ENCODE data around the gene PSORS1C1.
"Not testable (repeated sequence)": the region's sequence is repeated elsewhere in the genome, so short reads cannot be mapped to it uniquely, and the experiment has no call there.

PSORS1C1 gene

GRCh38 chr6:31174378-31174777 lies 59.8 kb downstream of the PSORS1C1 start:
- no peak for DNase-seq (ENCODE audit: low read depth, low spot score)

GRCh38 chr6:31175971-31176370 lies 61.4 kb downstream of the PSORS1C1 start:
- DNase-seq (ENCODE audit: low read depth, low spot score): no peak

GRCh38 chr6:31178143-31179041 lies 63.8 kb downstream of the PSORS1C1 start:
- DNase-seq (ENCODE audit: low read depth, low spot score): no peak

GRCh38 chr6:31179042-31179386 lies 64.4 kb downstream of the PSORS1C1 start:
- no peak for DNase-seq (ENCODE audit: low read depth, low spot score)

- DNase-seq (ENCODE audit: low read depth, low spot score): no peak
Observed at GRCh38 chr6:31179896-31180295, 65.3 kb downstream of the PSORS1C1 start.

DNA sequence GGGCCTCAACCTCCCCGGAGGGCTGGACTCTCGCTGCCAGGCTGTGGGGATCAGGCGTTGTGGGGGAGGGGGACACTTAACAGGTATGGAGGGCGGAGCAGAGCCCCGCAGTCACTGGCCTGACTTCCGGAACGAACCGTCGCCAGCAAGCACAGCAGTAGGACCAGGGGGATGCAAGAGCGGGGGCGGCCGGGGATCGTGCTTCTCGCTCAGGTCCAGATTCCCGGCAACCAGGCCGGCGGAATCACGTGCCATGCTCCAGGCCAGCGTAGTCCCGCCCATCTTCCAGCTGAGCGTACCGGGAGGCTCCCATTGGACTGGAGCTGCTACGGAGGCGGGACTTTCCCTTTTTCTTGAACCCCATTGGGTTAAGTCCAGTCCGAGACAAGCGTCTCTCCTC lies 65.9 kb downstream of the PSORS1C1 start:
- no peak for DNase-seq (ENCODE audit: low read depth, low spot score)

- DNase-seq (ENCODE audit: low read depth, low spot score): not testable (repeated sequence)
Observed at GRCh38 chr6:31183287-31183686, 68.7 kb downstream of the PSORS1C1 start.

DNA sequence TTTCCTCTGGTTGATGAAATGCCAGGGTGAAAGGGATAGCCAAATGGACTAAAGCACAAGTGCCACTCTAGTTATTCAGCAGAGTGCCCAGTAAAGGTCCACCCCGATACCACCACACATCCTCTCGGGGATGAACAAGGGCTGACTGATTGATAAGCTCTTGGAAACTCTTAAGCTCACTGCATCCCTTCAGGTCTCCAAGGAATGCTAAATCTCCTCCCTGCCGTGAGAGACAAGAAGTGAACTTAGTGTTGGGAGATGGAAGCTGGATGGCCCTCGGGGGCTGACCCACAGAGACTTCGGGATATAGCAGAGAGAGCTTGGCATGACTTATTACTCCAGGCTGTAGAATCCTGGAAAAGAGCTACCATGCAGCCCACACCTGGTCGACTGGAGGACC lies 69.3 kb downstream of the PSORS1C1 start:
- DNase-seq (ENCODE audit: low read depth, low spot score): not testable (repeated sequence)

GRCh38 chr6:31185695-31186051 lies 71.1 kb downstream of the PSORS1C1 start:
- not testable (repeated sequence) for DNase-seq (ENCODE audit: low read depth, low spot score)

- no peak for DNase-seq (ENCODE audit: low read depth, low spot score)
Observed at GRCh38 chr6:31186052-31186734, 71.6 kb downstream of the PSORS1C1 start.

- no peak for DNase-seq (ENCODE audit: low read depth, low spot score)
Observed at GRCh38 chr6:31187780-31188194, 73.2 kb downstream of the PSORS1C1 start.

- DNase-seq (ENCODE audit: low read depth, low spot score): not testable (repeated sequence)
Observed at GRCh38 chr6:31189223-31189622, 74.6 kb downstream of the PSORS1C1 start.

Measured in brain pericyte (primary cell).